Liver (tissue), 3 donors: ENCODE measurements around the gene DDX39A.

ENCODE experiments used
- CTCF ChIP-seq: fragments of 150-350 bp; IDR thresholded peaks from 2 replicates; pipeline ENCODE4 v1.5.1; 2017; ENCODE audit warnings: improper control_type of control experiment, low read depth, low read length; ENCODE audit not compliant: missing input control
- EGR1 ChIP-seq, 2 donors: IDR thresholded peaks; 2 replicates each; pipeline ENCODE4 v1.6.1; 2016 to 2018; ENCODE audit warnings: antibody characterized with exemption in 2 of 2, low read depth in 2 of 2
- GABPA ChIP-seq, 2 donors: IDR thresholded peaks in 1 of 2; conservative IDR thresholded peaks in 1 of 2; 2 replicates each; pipeline ENCODE4 v1.6.1; 2016; ENCODE audit warnings: antibody characterized with exemption in 2 of 2, mild to moderate bottlenecking in 1 of 2, moderate library complexity in 1 of 2
- NR2F2 ChIP-seq: IDR thresholded peaks from 2 replicates; pipeline ENCODE4 v1.6.1; 2016; ENCODE audit warnings: antibody characterized with exemption
- RAD21 ChIP-seq, 2 donors: IDR thresholded peaks; 2 replicates each; pipeline ENCODE4 v1.6.1; 2016; ENCODE audit warnings: antibody characterized with exemption in 2 of 2, mild to moderate bottlenecking in 2 of 2
- TAF1 ChIP-seq: conservative IDR thresholded peaks from 2 replicates; pipeline ENCODE4 v1.6.1; 2016; ENCODE audit warnings: antibody characterized with exemption, mild to moderate bottlenecking
- donor health status: healthy.
- donor health status: healthy.

DNA sequence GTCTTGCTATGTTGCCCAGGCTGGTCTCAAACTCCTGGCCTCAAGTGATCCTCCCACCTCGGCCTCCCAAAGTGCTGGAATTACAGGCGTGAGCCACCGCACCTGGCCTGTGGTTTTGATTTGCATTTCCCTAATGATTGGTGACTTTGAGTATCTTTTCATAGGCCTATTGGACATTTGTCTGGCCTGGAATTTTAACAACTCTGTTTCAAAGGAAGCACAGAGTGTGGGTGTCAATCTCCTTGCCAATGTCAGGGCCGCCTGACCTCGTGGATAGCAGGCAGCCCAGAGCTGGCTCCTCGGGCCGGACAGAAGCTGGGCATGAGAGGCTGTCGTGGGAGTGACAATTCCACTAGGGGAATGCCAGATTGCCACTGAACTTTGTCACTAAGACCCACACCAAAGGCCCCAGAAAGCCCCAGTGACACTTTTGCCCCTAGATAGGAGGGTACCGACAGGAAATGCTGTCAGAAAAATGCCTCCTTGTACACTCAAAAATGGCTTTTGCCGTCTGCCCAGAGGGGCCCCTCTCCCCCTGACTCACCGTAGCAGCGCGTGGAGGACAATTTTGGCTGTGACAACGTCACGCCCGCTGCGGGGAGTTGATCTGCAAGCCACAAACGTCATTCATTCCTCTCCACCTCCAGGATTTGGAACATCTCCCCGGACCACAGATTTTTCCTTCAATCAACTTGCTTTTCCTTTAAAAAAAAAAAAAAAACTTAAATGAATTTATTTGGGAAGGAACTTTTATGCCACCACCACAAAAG, 49.6 kb downstream of the DDX39A start:
- TF ChIP-seq CTCF = no peak
- no peak for TF ChIP-seq TAF1
- TF ChIP-seq RAD21 (IDR thresholded peaks at IDR 0.05) = no peak
- no peak for TF ChIP-seq NR2F2
- no peak for TF ChIP-seq EGR1 (IDR thresholded peaks at IDR 0.05; ENCODE audit: low read depth in 2 of 2)
- TF ChIP-seq GABPA (IDR thresholded peaks at IDR 0.05 in 1 of 2, conservative IDR thresholded peaks at IDR 0.05 in 1 of 2) = no peak
